Ecto neural progenitor cell (in vitro differentiated cells): ENCODE data around the gene RAB3IL1.

Source experiments
- DNase-seq: peaks from one replicate; pipeline ENCODE4 v3.0.0-alpha.2; 2018; ENCODE audit warnings: low spot score

The RAB3IL1 gene

DNA sequence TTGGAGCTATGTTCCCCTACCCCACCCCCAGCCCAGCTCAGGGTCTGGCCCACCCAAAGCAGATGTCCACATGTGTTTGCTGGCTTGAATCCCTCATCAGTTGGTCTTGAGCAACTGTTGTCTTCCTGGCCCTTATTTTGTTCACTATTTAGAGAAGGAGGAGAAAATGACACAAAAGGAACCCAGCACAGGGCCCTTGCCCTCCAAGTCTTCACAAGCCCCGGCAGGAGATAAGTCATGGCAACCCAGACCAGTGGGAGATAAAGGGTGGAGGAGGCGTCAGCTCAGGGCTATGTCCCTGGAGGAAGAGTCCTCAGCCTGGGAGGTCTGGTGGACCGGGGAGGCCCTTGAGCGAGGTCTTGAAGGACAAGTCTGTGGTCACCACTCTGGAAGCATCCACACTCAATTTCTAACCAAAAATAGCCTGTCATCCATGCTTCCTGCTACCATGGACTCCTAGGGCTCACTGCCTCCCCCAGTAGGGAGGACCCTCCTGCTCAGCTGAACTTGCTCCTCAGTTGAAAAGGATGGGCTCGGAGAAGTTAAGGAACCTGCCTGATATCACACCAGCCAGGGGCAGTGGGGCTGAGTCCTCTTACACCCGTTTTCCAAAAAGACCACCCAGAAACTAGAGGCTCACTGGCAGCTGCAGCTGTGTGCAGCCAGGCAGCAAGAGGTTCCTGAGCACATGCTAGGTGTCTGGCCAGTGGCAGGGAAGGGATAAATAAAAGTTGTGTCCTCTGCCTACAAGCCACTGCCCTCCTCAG, 1.8 kb upstream of the RAB3IL1 start:
- no peak for DNase-seq

DNA sequence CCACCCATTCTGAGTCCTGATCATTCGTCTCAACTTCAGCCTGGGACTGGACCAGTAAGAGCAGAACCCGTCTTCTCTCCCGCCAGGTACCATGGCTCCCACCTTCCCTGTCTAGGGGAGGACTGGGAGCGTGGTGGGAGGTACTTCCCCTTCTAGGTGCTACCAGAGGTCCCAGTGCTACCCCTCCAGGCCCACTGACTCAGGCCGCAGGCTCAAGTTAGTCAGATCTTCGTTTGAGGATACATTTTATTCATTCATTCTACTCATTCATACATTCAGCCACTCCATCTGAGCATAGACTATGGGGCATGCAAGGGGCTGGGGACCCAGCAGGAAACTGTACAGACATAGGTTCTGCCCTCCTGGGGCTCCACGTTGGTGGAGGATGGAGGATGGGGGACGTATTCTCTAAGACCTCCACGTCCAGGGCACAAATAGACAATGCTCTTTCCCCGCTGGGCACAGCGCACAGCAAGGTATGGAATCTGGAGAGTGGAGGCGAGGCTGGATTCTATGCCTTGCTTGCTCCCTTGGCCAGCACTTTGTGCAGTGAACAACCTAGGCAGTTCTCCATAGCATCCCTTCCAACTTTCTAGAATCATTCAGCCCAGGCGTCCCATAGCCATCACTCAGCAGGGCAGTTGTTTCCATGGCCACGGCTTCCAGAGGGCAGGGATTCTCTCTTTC, 1.0 kb upstream of the RAB3IL1 start:
- DNase-seq, result no peak

DNA sequence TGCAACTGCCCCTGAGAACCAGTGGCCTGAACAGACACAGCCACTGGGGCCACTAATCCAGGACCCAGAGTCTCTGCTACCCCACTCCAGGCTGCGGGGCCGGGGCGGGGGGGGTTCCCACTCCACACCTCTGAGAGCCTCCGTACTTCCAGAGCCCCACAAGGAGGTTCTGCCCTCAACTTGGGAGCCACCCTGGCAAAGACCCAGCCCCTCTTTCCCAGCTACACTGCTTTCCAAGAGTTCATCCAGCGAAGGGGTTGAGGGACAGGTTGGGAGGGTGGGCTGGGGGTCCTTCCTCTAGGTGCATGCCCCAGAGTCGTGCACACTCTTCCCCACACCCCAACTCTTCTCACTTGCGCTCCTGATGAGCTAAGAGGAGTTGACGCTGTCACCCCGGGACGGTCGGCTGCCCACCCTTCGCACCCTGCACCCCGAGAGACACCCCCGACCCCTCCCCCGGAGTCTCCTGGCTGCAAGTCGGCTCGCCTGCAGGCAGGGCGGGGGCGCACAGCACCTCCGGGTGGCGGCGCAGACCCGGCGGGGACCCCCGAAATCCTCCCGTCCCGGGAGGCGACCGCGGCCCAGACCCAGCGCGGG, 531 bp downstream of the RAB3IL1 start:
- peak; percentile 52 for DNase-seq

DNA sequence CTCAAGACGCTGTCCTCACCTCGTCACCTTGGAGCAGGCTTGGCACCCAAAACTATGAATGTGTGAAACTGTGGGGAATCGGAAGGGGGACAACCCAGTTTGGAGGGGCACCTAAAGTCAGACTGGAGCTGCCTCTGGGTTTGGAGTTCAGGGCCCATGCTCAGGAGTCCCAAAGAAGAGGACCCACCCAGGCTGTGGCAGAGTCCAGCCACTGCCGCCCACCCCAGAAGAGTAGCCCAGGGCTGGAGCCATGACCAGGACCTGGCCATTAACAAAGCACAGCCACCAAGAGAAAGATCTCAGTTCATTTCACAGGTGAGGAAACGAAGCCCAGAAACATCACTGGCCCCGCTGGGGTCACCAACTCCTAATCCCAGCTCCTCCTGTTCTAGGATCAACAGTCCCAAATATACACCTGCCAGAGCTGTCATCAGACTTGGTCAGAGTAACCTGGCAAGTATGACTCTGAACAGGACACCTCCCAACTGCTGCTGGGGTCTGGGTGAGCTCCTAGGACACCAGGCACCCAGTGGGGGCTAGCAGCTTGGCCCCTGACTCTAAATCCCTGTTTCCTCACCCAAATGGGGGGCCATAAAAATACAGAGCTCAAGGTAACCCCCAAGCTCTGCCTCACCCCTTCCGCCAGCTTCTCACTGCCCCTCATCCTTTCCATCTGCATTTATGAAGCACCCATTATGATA, 2.7 kb downstream of the RAB3IL1 start:
- no peak for DNase-seq

DNA sequence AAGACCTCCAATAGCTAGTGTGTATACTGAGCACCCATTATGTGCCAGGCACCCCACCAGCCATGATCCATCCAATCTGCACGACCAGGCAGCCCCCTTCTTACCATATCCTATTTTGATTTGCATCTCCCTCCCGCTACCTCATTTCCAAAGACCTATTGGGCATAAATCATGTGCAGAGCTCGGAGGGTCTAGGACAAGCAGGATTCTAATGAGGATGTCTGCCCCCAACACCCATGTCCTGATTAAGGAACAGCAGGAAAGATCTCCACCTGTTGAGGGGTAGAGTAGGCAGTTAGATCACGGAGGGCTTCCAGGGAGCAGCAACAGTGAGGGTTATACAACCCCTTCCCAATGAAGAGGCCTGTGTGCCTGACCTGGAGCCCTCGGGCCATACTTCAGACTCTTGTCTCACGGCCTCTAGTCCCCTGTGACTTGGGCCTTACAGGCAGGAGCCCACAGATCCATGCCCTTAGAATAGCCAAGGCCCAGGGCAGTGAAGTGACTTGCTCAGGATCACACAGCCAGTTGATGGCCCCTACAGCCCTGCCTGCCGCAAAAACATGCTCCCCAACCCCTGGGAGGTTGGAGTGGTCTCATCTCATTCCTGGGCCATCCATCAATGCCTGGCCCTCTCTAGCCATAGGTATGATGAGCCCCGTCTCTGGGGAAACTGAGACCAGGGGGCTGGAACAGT, 3.5 kb downstream of the RAB3IL1 start:
- no peak for DNase-seq

DNA sequence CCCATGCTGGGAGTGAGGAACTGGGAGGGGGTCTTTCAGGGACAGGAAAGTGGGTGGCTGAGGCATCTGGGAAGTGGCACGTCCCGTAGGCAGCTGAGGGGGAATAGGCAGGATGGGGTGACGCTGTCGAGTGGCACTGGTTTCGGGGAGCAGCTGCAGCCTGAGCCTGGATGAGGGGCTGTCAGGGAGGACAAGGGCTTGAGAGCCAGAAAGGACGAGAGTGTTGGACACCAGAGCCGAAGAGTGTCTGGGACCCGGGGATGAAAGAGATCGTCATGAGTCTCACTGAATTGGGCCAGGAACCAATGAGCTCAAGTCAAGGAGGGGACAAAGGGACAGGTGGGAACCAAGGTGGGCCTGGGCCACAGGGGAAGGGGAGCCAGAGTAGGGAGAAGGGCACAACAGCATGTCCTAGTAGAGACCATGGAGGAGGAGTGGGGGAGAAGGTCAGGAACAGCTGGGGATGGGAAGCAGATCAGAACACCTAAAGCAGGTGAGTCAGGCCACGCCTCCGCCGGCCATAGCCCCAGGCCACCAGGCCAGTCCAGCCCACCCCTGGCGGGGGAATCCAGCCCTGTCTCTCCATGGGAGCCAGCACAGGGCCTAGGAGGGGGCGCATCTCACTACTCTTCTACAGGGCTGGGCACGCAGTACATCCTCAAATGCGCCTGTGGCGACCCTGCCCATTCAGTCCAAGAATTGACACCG, 4.2 kb downstream of the RAB3IL1 start:
- DNase-seq, result no peak

DNA sequence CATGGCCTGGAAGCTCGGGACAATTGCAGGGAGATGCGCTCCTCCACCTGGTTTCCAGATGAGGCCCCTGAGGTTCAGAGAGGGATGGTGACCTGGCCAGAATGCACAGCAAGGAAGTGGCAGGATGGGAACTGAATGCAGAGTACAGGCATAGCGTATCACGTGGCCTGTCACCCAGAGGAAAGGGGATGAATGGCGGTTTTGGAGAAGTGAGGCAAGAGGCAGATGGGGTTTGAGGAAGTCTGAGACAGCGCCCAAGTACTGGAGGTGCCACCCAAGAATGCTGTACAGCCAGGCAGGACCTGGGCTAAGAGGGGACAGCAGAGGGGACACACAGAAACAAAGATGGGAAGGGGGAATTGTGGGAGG, 4.9 kb downstream of the RAB3IL1 start:
- DNase-seq, result no peak

DNA sequence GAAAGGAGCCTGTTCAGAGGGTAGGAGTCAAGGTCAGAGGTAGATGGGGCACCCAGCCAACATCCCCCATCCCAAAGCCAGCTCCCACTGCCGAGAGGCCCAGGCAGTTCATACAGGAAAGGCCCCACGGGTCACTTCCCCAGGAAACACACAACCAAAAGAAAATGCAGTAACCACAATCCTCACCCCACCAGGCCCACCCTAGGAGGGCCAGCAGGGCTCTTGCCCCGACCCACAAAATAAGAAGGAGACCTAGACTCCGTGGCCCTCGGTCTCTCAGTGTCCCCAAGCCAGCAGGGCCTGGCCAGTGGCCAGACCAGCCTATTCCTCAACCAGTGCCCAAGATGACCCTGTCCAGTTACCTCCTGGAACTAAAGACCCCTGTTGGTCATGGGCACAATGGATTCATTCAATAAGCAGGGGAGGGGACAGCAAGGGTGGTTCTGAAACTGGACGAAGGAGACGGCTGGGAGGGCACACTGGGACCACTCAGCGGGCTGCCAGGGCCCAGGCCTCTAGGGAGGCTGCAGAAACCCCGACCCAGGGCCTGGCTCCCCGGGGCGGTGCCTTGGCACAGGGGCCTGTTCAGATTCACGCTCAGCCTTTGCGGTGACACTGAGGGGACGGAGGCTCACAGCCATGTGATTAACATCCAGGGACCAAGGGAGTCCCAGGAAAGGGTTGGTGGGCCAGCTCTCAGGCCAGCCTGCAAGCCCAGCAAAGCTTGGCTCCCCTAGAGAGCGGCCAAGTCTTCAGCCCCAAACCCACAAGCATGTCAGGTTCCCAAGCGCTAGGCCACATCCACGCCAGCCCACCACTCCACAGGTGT, 5.5 kb downstream of the RAB3IL1 start:
- no peak for DNase-seq

DNA sequence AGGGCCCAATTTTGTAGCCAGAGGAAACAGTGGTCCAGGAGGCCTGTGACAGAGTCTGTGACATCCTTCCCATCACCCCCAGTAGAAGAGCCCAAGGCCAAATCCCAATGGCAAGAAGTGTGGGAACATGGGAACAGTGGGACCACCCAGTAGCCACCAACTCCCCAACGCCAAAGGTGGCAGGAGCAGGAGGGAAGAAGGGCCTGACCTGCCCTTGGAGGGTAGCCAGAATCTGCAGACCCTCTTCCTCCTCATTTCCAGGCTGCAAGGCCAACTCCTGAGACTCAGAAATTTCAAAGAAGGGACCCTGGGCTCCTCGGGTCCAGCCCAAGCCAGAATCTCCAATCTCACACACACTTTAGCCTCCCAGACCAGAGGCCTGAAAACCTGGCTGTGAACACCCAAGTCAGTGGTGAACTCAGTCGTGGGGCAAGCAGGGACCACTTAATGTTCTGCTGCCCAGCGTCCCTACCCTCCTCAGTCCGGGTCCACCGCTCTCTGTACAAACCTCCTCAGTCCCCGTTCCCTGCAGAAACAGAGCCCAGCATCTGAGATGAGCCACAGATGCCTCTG, 6.2 kb downstream of the RAB3IL1 start:
- DNase-seq, result no peak

DNA sequence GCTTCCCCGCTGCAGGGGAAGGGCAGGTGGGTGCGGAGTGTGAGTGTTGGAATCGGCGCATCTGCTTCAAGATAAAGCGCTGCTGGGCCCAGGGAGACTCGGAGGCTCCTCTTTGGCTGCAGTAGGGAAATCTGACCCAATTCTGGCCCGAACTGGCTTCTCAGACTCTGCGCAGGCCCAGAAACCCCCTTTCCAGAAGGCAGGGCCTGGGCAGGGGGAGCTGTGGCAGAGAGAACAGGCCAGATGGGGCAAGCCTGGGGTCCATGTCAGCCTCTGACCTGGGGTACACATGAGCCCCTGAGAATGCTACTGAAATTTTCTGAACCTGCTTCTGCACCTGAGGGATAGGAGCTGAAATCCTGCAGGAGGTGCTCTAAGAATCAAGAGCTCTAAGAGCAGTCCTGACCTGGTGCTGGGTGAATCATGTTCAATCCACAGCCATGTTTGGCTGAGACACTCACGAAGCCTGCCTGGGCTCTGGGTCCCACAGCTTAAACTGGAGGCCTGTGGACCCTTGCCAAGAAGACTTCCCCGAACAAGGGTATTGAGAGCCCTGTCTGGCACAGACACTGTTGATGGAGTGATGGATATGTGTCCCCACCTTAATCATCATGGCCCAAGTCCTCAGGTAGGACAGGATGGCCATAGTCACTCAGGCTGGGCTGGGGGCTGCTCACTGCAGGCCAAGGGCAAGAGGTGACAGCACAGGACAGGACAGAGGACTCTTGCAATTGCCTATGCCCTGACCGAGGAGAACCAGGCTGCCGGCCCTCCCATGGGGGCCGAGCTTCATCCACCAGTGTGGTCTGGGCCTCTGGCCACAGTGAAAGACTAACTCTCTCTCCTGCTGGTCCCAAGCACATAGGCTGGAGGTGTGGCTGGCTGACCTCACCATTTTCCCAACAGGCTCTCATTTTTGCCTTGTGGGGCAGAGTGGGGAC, 6.9 kb downstream of the RAB3IL1 start:
- DNase-seq, result no peak

DNA sequence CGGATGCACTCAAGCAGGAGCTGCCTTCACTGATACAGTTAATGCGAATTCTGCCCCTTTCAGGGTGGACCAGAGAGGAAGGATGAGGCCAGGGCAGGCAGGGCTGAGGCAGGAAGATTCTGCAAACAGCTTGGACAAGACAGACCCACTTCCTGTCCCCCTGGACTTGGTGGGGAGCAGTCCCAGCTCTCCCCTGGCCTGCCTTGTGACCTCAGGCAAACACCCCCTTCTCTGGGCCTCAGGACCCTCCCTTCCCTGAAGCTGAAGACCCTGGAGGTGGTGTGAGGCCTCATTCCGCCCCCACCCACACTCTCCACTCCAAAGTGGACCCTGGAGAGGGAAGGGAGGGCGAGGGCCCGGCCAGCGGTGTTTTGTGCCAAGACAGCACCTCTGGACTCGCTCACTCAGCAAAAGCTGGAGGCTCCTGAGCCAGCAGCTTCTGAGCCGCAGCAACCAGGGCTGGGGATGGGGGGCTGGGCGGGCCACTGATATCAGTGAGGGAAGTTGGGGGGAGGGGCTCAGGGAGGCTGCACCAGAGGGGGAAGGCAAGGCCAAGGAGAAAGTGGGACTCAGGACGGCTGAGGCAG, 8.5 kb downstream of the RAB3IL1 start:
- no peak for DNase-seq

DNA sequence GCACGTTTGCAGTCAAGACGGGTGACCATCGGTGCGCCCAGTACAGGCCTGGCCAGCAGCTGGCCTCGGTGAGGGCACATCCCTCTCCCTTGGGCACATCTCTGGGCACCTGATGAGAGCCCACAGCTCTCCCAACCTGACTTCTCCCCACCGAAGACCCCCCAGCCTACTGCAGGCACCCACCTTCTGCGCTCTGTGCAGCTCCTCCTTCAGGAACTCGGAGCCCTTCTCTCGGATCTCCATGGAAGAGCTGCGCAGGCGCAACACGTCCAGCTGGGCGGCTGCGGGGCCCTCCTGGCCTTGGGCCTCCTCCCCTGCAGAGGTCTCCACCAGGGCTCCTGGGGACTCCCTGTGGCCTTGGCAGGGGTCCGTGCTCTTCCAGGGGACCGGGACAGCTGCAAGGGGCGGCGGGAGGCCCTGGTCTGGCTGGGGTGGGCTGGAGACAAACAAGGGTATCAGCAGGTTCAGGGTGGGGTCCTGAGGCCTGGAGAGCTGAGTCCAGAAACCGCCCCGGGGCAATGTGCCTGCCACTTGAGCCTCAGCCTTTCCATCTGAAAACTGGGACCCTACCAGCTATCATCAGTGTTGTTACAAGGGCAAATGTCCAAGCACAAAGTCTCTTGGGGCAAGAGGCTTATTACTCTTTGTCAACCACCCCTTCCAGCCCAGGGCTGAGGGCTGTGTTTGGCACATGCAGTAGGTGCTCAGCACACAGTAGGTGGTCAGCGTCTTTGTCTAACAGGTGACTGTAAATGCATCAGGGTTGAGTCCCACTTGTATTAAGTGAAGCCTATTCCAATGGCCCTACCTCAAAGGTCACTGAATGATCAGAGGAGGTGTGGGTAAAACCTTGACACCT, 9.3 kb downstream of the RAB3IL1 start:
- DNase-seq, result no peak

DNA sequence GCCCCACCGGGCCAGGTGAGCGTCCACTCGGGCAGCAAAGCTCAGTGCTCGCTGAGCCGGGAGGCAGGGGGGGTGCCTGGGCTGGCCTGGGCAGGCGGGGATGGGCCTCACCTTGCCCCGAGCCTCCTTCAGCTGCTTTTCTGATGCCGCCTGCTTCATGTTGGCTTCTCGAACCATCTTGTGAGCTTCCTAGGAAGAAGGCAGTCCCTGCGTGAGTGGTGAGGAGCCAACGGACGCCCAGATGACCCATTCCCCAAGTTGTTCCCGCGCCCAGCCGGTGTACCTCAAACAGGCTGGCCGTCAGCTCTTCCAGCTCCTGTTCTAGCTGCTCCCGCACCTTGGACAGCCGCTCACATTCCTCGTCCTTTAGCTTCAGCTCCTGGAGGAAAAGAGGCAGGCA, 10.1 kb downstream of the RAB3IL1 start:
- DNase-seq, result no peak

DNA sequence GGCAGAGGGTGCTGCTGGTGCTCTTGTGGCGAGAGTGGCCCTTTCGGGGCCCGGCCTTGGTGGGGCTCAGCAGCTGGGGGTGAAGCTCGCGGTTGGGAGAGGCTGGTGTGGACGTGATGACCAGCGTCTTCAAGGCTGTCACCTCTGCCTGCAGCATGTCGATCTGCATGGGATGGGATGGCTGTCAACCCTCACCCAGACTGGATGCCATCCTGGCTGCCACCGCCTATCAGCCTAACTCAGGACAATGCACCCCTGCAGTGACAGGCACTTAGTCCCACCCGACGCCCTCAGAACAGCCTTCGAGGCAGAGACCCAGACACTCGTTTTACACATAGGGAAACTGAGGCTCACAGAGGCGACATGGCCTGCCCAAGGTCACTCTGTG, 10.8 kb downstream of the RAB3IL1 start:
- no peak for DNase-seq

DNA sequence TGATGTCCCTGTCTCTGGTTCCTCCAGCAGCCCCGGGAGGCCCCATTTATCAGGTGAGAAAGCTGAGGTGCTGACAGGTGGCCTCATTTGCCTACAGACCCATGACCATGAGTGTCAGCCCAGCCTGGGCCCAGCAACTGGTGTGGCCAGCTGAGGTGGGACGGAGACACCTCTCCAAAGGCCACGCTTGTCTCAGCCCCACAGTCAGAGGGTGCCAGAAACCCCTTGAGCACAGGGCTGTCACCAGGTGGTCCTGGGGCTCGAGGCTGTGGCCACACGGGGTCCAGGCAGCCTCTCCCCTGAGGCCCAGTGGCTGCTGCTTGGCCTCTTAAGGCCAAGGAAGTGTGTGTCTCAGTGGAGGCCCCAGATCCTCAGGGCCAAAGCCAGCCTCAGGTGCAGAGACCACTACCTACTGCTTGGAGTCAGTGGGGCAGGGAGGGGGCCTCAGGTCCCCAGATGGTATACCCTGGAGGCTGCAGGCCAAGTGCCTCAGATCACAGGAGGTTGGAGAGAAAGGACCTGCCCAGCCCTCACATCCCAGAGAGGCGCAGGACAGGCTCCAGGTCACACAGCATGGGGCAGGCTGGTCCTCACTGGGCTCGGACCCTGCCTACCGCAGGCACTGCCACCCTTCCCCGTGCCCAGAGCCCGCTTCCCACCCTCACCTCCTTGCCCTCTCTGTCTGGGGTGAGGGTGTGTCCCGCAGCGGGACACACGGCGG, 11.4 kb downstream of the RAB3IL1 start:
- no peak for DNase-seq

DNA sequence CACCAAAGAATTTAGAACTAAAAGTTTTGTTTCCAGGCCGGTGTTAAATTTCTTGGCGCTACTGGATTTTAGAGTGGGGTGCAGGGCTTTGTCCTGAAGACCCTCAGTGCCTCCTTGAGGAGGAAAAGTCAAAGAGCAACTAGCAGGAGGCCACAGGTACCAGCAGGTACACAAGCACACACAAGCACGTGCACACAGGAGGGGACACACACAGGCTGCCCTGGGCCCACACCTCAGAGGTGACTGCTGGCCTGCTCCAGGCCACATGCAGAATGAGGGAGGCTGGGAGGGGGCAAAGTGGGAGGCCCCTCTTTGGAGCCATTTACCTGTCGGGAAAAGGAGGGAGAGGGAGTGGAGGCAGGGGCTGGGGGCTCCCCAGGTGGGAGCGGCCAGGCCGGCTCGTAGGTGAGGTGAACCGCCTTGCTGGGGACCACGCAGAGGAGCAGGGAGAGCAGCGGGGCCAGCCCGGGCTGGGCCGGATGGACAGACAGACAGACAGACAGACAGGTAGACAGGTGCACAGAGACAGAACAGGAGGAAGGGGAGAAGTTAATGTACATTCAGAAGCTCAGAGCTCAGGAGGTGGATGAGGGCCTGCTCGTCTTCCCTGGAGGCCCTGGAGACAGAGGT, 12.2 kb downstream of the RAB3IL1 start:
- no peak for DNase-seq
